ENCODE data around the gene PTN.
"Not testable (repeated sequence)": the region's sequence is repeated elsewhere in the genome, so short reads cannot be mapped to it uniquely, and the experiment has no call there.

DNA sequence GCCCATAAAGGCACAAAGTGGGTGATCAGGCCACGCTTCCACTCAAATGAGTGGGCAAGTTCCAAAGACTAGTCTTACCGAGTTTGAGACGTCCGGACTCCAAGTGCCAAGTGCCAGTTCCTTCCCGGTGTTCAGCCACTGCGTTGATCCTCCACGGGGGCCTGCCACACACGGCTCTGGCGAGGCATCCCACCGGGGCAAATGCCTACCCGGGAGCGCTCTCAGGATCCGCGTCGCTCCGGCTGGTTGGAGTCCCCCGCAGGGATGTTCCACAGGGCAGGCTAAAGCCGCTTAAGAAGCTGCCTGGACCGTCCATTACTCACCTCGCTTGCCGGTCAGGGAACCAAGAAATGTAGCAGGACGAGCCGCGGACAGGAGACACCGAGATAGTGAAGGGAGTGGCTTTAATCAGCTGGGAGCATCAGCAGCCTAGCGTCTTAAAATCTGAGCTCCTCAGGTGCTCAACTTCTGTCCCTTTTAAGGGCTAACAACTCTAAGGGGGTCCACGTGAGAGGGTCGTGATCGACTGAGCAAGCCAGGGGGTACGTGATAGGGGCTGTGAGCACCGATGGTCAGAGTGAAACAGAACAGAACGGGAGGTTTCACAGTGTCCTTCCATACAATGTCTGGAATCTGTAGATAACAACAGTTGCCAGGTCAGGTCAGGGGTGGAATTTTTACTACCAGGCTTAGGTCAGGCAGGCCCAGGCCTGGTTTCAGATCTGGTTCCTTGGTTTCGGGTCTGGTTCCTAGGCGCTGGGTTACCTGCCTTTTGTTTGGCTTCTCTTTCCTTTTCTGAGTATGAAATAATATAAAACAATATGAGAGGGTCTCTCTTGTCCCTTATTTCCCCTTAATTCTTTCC is 75.3 kb downstream of the PTN start:
- TF ChIP-seq, protein P1, sequence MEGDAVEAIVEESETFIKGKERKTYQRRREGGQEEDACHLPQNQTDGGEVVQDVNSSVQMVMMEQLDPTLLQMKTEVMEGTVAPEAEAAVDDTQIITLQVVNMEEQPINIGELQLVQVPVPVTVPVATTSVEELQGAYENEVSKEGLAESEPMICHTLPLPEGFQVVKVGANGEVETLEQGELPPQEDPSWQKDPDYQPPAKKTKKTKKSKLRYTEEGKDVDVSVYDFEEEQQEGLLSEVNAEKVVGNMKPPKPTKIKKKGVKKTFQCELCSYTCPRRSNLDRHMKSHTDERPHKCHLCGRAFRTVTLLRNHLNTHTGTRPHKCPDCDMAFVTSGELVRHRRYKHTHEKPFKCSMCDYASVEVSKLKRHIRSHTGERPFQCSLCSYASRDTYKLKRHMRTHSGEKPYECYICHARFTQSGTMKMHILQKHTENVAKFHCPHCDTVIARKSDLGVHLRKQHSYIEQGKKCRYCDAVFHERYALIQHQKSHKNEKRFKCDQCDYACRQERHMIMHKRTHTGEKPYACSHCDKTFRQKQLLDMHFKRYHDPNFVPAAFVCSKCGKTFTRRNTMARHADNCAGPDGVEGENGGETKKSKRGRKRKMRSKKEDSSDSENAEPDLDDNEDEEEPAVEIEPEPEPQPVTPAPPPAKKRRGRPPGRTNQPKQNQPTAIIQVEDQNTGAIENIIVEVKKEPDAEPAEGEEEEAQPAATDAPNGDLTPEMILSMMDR (IDR thresholded peaks at IDR 0.05; ENCODE audit: insufficient read depth, low read length), result not testable (repeated sequence)
- TF ChIP-seq SPI1 (IDR thresholded peaks at IDR 0.05; ENCODE audit: borderline replicate concordance, low read depth), result not testable (repeated sequence)

All from HL-60 (cell line).